HG03521 (cell line): ENCODE measurements around the gene SLC9A9.
"Not testable (repeated sequence)": the region's sequence is repeated elsewhere in the genome, so short reads cannot be mapped to it uniquely, and the experiment has no call there.

Experiments
- ATAC-seq: cut with Tn5 transposase; IDR thresholded peaks from one replicate; pipeline ENCODE4 v1.9.1; 2021; ENCODE audit warnings: mild to moderate bottlenecking, moderate library complexity; ENCODE audit not compliant: unreplicated experiment

SLC9A9 gene

GRCh38 chr3:143847787-143848631 is at the start of gene SLC9A9:
TSS of gene SLC9A9 (minus strand) at chr3:143848468. CDS start at chr3:143848322, 146 bp downstream.
- ATAC-seq, result peak; percentile 90

- ATAC-seq, result no peak
Observed at GRCh38 chr3:143897576-143898295, 49.5 kb upstream of the SLC9A9 start.

GRCh38 chr3:143896486-143896885 is 48.2 kb upstream of the SLC9A9 start:
- ATAC-seq, result no peak

GRCh38 chr3:143895805-143896204 is 47.5 kb upstream of the SLC9A9 start:
- ATAC-seq, result no peak

GRCh38 chr3:143888846-143889245 is 40.6 kb upstream of the SLC9A9 start:
- no peak for ATAC-seq

- ATAC-seq, result no peak
Observed at GRCh38 chr3:143888166-143888565, 39.9 kb upstream of the SLC9A9 start.

GRCh38 chr3:143885780-143886427 is 37.6 kb upstream of the SLC9A9 start:
- ATAC-seq, result peak; percentile 94

- ATAC-seq, result no peak
Observed at GRCh38 chr3:143884861-143885260, 36.6 kb upstream of the SLC9A9 start.

GRCh38 chr3:143883151-143883550 is 34.9 kb upstream of the SLC9A9 start:
- no peak for ATAC-seq

- no peak for ATAC-seq
Observed at GRCh38 chr3:143881095-143881494, 32.8 kb upstream of the SLC9A9 start.

GRCh38 chr3:143875546-143875945 is 27.3 kb upstream of the SLC9A9 start:
- no peak for ATAC-seq

- ATAC-seq, result not testable (repeated sequence)
Observed at GRCh38 chr3:143873553-143873952, 25.3 kb upstream of the SLC9A9 start.

- ATAC-seq, result no peak
Observed at GRCh38 chr3:143865302-143865701, 17.0 kb upstream of the SLC9A9 start.

GRCh38 chr3:143859465-143860203 is 11.4 kb upstream of the SLC9A9 start:
- no peak for ATAC-seq

GRCh38 chr3:143856252-143856970 is 8.1 kb upstream of the SLC9A9 start:
- ATAC-seq, result no peak

- no peak for ATAC-seq
Observed at GRCh38 chr3:143855183-143855582, 6.9 kb upstream of the SLC9A9 start.

GRCh38 chr3:143851331-143852017 is 3.2 kb upstream of the SLC9A9 start:
- no peak for ATAC-seq

GRCh38 chr3:143850877-143851276 is 2.6 kb upstream of the SLC9A9 start:
- ATAC-seq, result no peak

- no peak for ATAC-seq
Observed at GRCh38 chr3:143849854-143850549, 1.7 kb upstream of the SLC9A9 start.
